PC-9 (cell line): Measurements from ENCODE around the gene GRID2IP. TPM values are rescaled to one million over a fixed set of nuclear protein-coding genes. Genes with fewer than 3 reads are reported as not detected.

Source experiments
- Bru-seq: library from RNA; stranded (reverse); fragments of 400-500 nt; gene quantifications from one replicate; lab custom pipeline; 2021; lab: Mats Ljungman, UMichigan
- BruChase-seq, 2 experiments: library from RNA; stranded (reverse); fragments of 400-500 nt; gene quantifications; one replicate each; lab custom pipeline; 2021; lab: Mats Ljungman, UMichigan
- BruUV-seq: library from RNA; stranded (reverse); fragments of 400-500 nt; replicated peaks from 2 replicates; lab custom pipeline; 2021; lab: Mats Ljungman, UMichigan
- CTCF ChIA-PET: fragments of 300-600 bp; sonication (Branson Sonifier 250); formaldehyde crosslinking; loops from one replicate; lab custom pipeline; 2022; ENCODE audit warnings: antibody characterized with exemption; lab: Charles Lee
- POLR2A ChIA-PET: fragments of 300-600 bp; sonication (Branson Sonifier 250); formaldehyde crosslinking; loops from one replicate; lab custom pipeline; 2022; ENCODE audit warnings: antibody characterized with exemption; ENCODE audit not compliant: unreplicated experiment; lab: Charles Lee
- DNase-seq, 2 experiments: peaks; one replicate each; pipeline versions ENCODE4 v3.0.0 to v3.0.0-alpha.2; 2015 to 2022; ENCODE audit warnings: mixed read lengths in 1 of 2
- H2AFZ ChIP-seq: fragments of 200-600 bp; sonication (generic); 2 replicates; pipeline ENCODE4 v1.8.1; 2017; ENCODE audit warnings: antibody characterized with exemption
- H3F3A ChIP-seq: fragments of 200-600 bp; sonication (generic); 2 replicates; pipeline ENCODE4 v1.8.1; 2017; ENCODE audit warnings: antibody characterized with exemption, mild to moderate bottlenecking, low read depth; ENCODE audit not compliant: insufficient read depth
- H3K27ac ChIP-seq: fragments of 200-600 bp; sonication (generic); 2 replicates; pipeline ENCODE4 v1.6.1; 2016; ENCODE audit warnings: mixed run types
- H3K27me3 ChIP-seq: fragments of 200-600 bp; sonication (generic); 2 replicates; pipeline ENCODE4 v1.6.1; 2016; ENCODE audit warnings: low read depth, mixed run types; ENCODE audit not compliant: insufficient read depth
- H3K36me3 ChIP-seq: fragments of 200-600 bp; sonication (generic); 2 replicates; pipeline ENCODE4 v1.6.1; 2016; ENCODE audit warnings: low read depth, mixed run types
- H3K4me1 ChIP-seq: fragments of 200-600 bp; sonication (generic); replicated peaks from 2 replicates; pipeline ENCODE4 v1.6.1; 2016; ENCODE audit warnings: mixed run types; ENCODE audit not compliant: insufficient read depth
- H3K4me2 ChIP-seq: fragments of 200-600 bp; sonication (generic); 2 replicates; pipeline ENCODE4 v1.6.1; 2017; ENCODE audit warnings: mixed run types
- H3K4me3 ChIP-seq: fragments of 200-600 bp; sonication (generic); 2 replicates; pipeline ENCODE4 v1.6.1; 2016; ENCODE audit warnings: mixed run types
- H3K79me2 ChIP-seq: fragments of 200-600 bp; sonication (generic); 2 replicates; pipeline ENCODE4 v1.6.1; 2017; ENCODE audit warnings: low read depth, mixed run types
- H3K9me2 ChIP-seq: fragments of 200-600 bp; sonication (generic); 2 replicates; pipeline ENCODE4 v1.8.1; 2017; ENCODE audit warnings: mild to moderate bottlenecking; ENCODE audit not compliant: insufficient read depth
- H3K9me3 ChIP-seq: fragments of 200-600 bp; sonication (generic); 2 replicates; pipeline ENCODE4 v1.8.1; 2016; ENCODE audit warnings: low read depth; ENCODE audit not compliant: insufficient read depth
- H4K20me1 ChIP-seq: fragments of 200-600 bp; sonication (generic); 2 replicates; pipeline ENCODE4 v1.8.1; 2017; ENCODE audit not compliant: insufficient read depth
- EZH2 ChIP-seq: fragments of 200-600 bp; sonication (generic); IDR thresholded peaks from 2 replicates; pipeline ENCODE4 v1.8.0; 2017; ENCODE audit warnings: antibody characterized with exemption, low read depth
- intact Hi-C: fragments of 100-400 bp; cut with micrococcal nuclease; formaldehyde crosslinking; loops from one replicate; pipeline ENCODE4 v1.10.0; 2022; ENCODE audit not compliant: unreplicated experiment
- long read RNA-seq: library from polyadenylated mRNA; stranded (forward); transcript quantifications from one replicate; pipeline ENCODE4 v2.0.0, GENCODE V29; 2022
- total RNA-seq: library from RNA; stranded (reverse); gene quantifications from 2 replicates; pipeline ENCODE4 v1.2.3, GENCODE V29; 2021
- TF ChIP-seq, protein P1 (sequence below): fragments of 200-600 bp; sonication (generic); conservative IDR thresholded peaks from 2 replicates; pipeline ENCODE4 v1.6.1; 2017; ENCODE audit warnings: mixed run types, antibody characterized with exemption, mild to moderate bottlenecking, moderate library complexity

Gene GRID2IP
- 1.3 and 1.7 TPM in 2 replicates for total RNA-seq
- percentile 22 among the genes with signal in this experiment for Bru-seq, nascent RNA
- BruChase-seq, experiment 1, labeled RNA remaining after a 2-hour chase: percentile 19 among the genes with signal in this experiment
- BruChase-seq, experiment 2, labeled RNA remaining after a 6-hour chase: percentile 14 among the genes with signal in this experiment
- long read RNA-seq, partial matches to known transcripts: 1 of 7 reads
- long read RNA-seq, other reads (novel, unspliced or antisense): 6 of 7 reads

- Histone ChIP-seq H3K4me2 (no peak within 1 kb of the TSS), H3K9me2 (no peaks in the 10 kb centered on the region), H2AFZ (no peak within 1 kb of the TSS), H3K9me3 (no peaks in the 10 kb centered on the region), H3K36me3 (no peaks in the 10 kb centered on the region), H3K27ac (no peak within 1 kb of the TSS), H3K79me2 (no peaks in the 10 kb centered on the region), H3K4me3 (no peak within 1 kb of the TSS), H3F3A (no peaks in the 10 kb centered on the region), H4K20me1 (no peaks in the 10 kb centered on the region), H3K4me1 (no peaks in the 10 kb centered on the region), H3K27me3 (no peaks in the 10 kb centered on the region)
- CTCF ChIA-PET: interaction anchor here (0.6 kb wide), 1 partner anchor 10 kb away, joined by 7 read pairs; no protein-coding TSS in a partner anchor
- intact Hi-C loops: no loop called here
- POLR2A ChIA-PET: no interaction called here
- BruUV-seq: no TSS peak
- no peak for TF ChIP-seq EZH2
- TF ChIP-seq, protein P1, sequence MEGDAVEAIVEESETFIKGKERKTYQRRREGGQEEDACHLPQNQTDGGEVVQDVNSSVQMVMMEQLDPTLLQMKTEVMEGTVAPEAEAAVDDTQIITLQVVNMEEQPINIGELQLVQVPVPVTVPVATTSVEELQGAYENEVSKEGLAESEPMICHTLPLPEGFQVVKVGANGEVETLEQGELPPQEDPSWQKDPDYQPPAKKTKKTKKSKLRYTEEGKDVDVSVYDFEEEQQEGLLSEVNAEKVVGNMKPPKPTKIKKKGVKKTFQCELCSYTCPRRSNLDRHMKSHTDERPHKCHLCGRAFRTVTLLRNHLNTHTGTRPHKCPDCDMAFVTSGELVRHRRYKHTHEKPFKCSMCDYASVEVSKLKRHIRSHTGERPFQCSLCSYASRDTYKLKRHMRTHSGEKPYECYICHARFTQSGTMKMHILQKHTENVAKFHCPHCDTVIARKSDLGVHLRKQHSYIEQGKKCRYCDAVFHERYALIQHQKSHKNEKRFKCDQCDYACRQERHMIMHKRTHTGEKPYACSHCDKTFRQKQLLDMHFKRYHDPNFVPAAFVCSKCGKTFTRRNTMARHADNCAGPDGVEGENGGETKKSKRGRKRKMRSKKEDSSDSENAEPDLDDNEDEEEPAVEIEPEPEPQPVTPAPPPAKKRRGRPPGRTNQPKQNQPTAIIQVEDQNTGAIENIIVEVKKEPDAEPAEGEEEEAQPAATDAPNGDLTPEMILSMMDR: no peak
- DNase-seq: no peak
Observed at GRCh38 chr7:6551016-6551511, at the start of gene GRID2IP. Gene GRID2IP, minus strand, starts transcription at chr7:6551461. Its CDS starts 25 bp downstream, at chr7:6551436.

DNA sequence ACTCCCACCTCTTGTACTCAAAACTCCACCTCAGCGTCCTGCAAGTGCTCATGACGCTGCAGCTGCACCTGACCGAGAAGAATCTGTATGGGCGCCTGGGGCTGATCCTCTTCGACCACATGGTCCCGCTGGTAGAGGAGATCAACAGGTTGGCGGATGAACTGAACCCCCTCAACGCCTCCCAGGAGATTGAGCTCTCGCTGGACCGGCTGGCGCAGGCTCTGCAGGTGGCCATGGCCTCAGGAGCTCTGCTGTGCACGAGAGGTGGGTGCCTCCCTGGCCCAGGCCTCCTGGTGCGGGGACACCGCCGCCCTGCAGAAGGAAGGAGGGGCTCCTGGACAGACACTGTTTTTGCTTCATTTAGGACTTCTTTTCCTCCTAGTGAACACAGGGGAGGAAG is 48.8 kb upstream of the GRID2IP start:
- ChIA-PET CTCF (no interaction called here), POLR2A (no interaction called here)
- H4K20me1 ChIP-seq: no peaks in the 10 kb centered on the region
- no peak overlapping the region for H2AFZ ChIP-seq
- H3K4me2 ChIP-seq: no peak overlapping the region
- H3K9me2 ChIP-seq: no peaks in the 10 kb centered on the region
- no peak overlapping the region for H3K4me3 ChIP-seq
- no peaks in the 10 kb centered on the region for H3K9me3 ChIP-seq
- peaks cover 15% of the 10 kb centered on the region; the same call in 1 of the 2 replicates for H3K36me3 ChIP-seq
- no peaks in the 10 kb centered on the region for H3K79me2 ChIP-seq
- BruUV-seq: no TSS peak
- intact Hi-C loops: no loop called here
- no peak overlapping the region for H3K27ac ChIP-seq
- DNase-seq: no peak
- TF ChIP-seq, protein P1: no peak
- TF ChIP-seq EZH2: no peak
- no peaks in the 10 kb centered on the region for H3K27me3 ChIP-seq
- H3F3A ChIP-seq: peaks cover 4% of the 10 kb centered on the region; the same call in 1 of the 2 replicates
- H3K4me1 ChIP-seq: no peaks in the 10 kb centered on the region

DNA sequence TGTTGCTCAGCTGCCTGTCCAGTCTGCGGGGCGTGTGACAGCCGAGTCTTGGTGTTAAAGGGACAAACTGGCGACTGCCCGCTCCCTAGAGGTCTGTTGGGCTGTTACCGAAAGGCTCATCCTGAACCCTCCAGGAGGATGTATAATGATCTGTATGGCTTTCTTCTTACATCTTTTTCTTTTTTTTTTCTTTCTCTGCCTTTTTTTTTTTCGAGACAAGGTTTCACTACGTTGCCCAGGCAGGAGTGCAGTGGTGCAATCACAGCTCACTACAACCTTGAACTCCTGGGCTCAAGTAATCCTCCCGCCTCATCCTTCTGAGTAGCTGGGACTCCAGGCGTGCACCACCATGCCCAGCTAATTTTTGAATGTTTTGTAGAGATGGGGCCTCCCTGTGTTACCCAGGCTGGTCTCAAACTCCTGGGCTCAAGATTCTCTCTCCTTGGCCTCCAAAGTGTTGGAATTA is 39.4 kb upstream of the GRID2IP start:
- no peaks in the 10 kb centered on the region for H3K9me2 ChIP-seq
- H3K79me2 ChIP-seq: peaks cover 15% of the 10 kb centered on the region
- peaks cover 13% of the 10 kb centered on the region for H3K4me1 ChIP-seq
- peak overlapping the region; percentile 90 for H3K4me2 ChIP-seq
- BruUV-seq: no TSS peak
- POLR2A ChIA-PET: no interaction called here
- peaks cover 19% of the 10 kb centered on the region; the same call in 1 of the 2 replicates for H3K36me3 ChIP-seq
- no peak for TF ChIP-seq EZH2
- TF ChIP-seq, protein P1: no peak
- intact Hi-C loops: loop anchor here (1.0 to 10.0 kb wide), 2 partner anchors 47 to 264 kb away; partner anchors contain the start of gene ZNF316
- no peaks in the 10 kb centered on the region for H3K27me3 ChIP-seq
- DNase-seq: no peak
- no peaks in the 10 kb centered on the region for H3K9me3 ChIP-seq
- peak overlapping the region; percentile 96 for H2AFZ ChIP-seq
- H3K4me3 ChIP-seq: peak overlapping the region; percentile 92
- peaks cover 7% of the 10 kb centered on the region; the same call in 1 of the 2 replicates for H3F3A ChIP-seq
- H3K27ac ChIP-seq: no peak overlapping the region
- H4K20me1 ChIP-seq: no peaks in the 10 kb centered on the region
- CTCF ChIA-PET: interaction anchor here (0.6 kb wide), 1 partner anchor 120 kb away, joined by 6 read pairs; no protein-coding TSS in a partner anchor
